K562 (cell line): ENCODE results near the gene KCNA2. TPM values are rescaled to one million over a fixed set of nuclear protein-coding genes. Genes with fewer than 3 reads are reported as not detected.

Experiments used
- ATAC-seq: fragments of 200-7000 bp; cut with Tn5 transposase; 3 replicates; pipeline ENCODE4 v1.9.1; 2020; ENCODE audit warnings: moderate library complexity
- BruUV-seq: library from RNA; stranded (reverse); fragments of 400-500 nt; replicated peaks from 2 replicates; lab custom pipeline; 2021; lab: Mats Ljungman, UMichigan
- CTCF ChIA-PET: fragments of 300-600 bp; formaldehyde crosslinking; extraction: SDS; loops from one replicate; lab custom pipeline; 2021; ENCODE audit warnings: low intra/inter-chr PET ratio; lab: Yijun Ruan, JAX
- POLR2A ChIA-PET: fragments of 300-600, 350-650 bp; sonication (Branson Sonifier 250); formaldehyde crosslinking; extraction: SDS; loops from one replicate; lab custom pipeline; 2021; ENCODE audit warnings: antibody characterized with exemption, inconsistent platforms; lab: Yijun Ruan, JAX
- DNase-seq, 4 experiments: peaks; one replicate each; pipeline versions ENCODE4 v3.0.0 to v3.0.0-alpha.2; 2011 to 2018; ENCODE audit warnings: low spot score in 3 of 4, mixed read lengths in 3 of 4; ENCODE audit errors: extremely low read depth in 1 of 4
- FAIRE-seq: peaks from 2 replicates; lab custom pipeline; 2011; peaks lifted over from hg19 to GRCh38; lab: Jason Lieb, UNC
- H2AFZ ChIP-seq: 2 replicates; pipeline ENCODE4 v1.6.0; 2011; ENCODE audit warnings: low read depth, low read length, control low read depth, inconsistent platforms
- H3K27ac ChIP-seq: fragments of 200-600 bp; 3 replicates; pipeline ENCODE4 v1.8.0; 2011; ENCODE audit warnings: low read depth, mild to moderate bottlenecking, control low read depth, inconsistent platforms, low read length, moderate library complexity, mixed read lengths; ENCODE audit errors: extremely low read depth
- H3K27me3 ChIP-seq, 2 experiments: fragments of 300-600 bp in 1 of 2; 2 replicates in 1 of 2; 3 replicates in 1 of 2; pipeline versions ENCODE4 v1.6.0 to v1.8.0; 2011; ENCODE audit warnings: inconsistent platforms in 2 of 2, low read length in 2 of 2, mild to moderate bottlenecking in 1 of 2, mixed read lengths in 1 of 2, moderate library complexity in 1 of 2; ENCODE audit not compliant: control insufficient read depth in 2 of 2, insufficient read depth in 2 of 2
- H3K36me3 ChIP-seq: fragments of 300-600 bp; 3 replicates; pipeline ENCODE4 v1.8.0; 2011; ENCODE audit warnings: mild to moderate bottlenecking, low read length, inconsistent platforms; ENCODE audit not compliant: control insufficient read depth, insufficient read depth
- H3K4me1 ChIP-seq, 2 experiments: fragments of 200-600 bp in 1 of 2; replicated peaks in 1 of 2; 2 replicates in 1 of 2; 3 replicates in 1 of 2; pipeline versions ENCODE4 v1.5.1 to v1.8.0; 2011; ENCODE audit warnings: inconsistent platforms in 2 of 2, low read length in 2 of 2, mild to moderate bottlenecking in 1 of 2, mixed read lengths in 1 of 2, moderate library complexity in 1 of 2; ENCODE audit not compliant: control insufficient read depth in 2 of 2, insufficient read depth in 2 of 2
- H3K4me2 ChIP-seq: 2 replicates; pipeline ENCODE4 v1.6.1; 2011; ENCODE audit warnings: low read length, control low read depth, inconsistent platforms, mixed read lengths; ENCODE audit not compliant: insufficient read depth
- H3K4me3 ChIP-seq: fragments of 200-600 bp; sonication (generic), shearing (Covaris generic); 2 replicates; pipeline ENCODE4 v1.5.1; 2016; ENCODE audit warnings: control low read depth, inconsistent platforms
- H3K79me2 ChIP-seq: fragments of 200-600 bp; 3 replicates; pipeline ENCODE4 v1.8.0; 2011; ENCODE audit warnings: low read length, inconsistent platforms; ENCODE audit not compliant: control insufficient read depth, insufficient read depth
- H3K9ac ChIP-seq, 2 experiments: 2 replicates each; pipeline versions ENCODE4 v1.6.0 to v1.6.1; 2011; ENCODE audit warnings: low read depth in 2 of 2, low read length in 2 of 2, control low read depth in 1 of 2, inconsistent platforms in 1 of 2, mild to moderate bottlenecking in 1 of 2, mixed read lengths in 1 of 2; ENCODE audit not compliant: insufficient read depth in 1 of 2
- H3K9me1 ChIP-seq: one replicate; pipeline ENCODE4 v1.6.0; 2011; ENCODE audit warnings: inconsistent platforms, mild to moderate bottlenecking, low read length, moderate library complexity; ENCODE audit not compliant: control insufficient read depth, insufficient read depth
- H3K9me3 ChIP-seq: replicated peaks from 2 replicates; pipeline ENCODE4 v1.5.1; 2011; ENCODE audit warnings: low read depth, low read length, inconsistent platforms; ENCODE audit not compliant: control insufficient read depth, insufficient read depth
- H4K20me1 ChIP-seq: replicated peaks from 2 replicates; pipeline ENCODE4 v1.6.1; 2011; ENCODE audit warnings: low read length, inconsistent platforms, mixed read lengths; ENCODE audit not compliant: control insufficient read depth, insufficient read depth
- FOXJ3 ChIP-seq: sonication (generic); formaldehyde crosslinking; IDR thresholded peaks from 2 replicates; pipeline ENCODE4 v1.4.0; 2020; ENCODE audit warnings: mild to moderate bottlenecking, missing genetic modification reagents
- HEY1 ChIP-seq: fragments of 250-450 bp; sonication (Bioruptor Pico); IDR thresholded peaks from 2 replicates; pipeline ENCODE4 v1.5.0; 2020; ENCODE audit warnings: mild to moderate bottlenecking, moderate library complexity, borderline replicate concordance
- NR0B1 ChIP-seq: fragments of 450-650 bp; IDR thresholded peaks from one replicate; pipeline ENCODE4 v1.6.1; 2018; ENCODE audit warnings: mild to moderate bottlenecking, moderate library complexity; ENCODE audit not compliant: partially characterized antibody
- PTBP1 ChIP-seq: fragments of 200-400 bp; formaldehyde crosslinking; IDR thresholded peaks from 2 replicates; pipeline ENCODE4 v1.6.1; 2017; ENCODE audit warnings: low read depth, low read length
- RBM34 ChIP-seq: fragments of 200-400 bp; formaldehyde crosslinking; IDR thresholded peaks from 2 replicates; pipeline ENCODE4 v1.6.1; 2018; ENCODE audit warnings: low read length, borderline replicate concordance; ENCODE audit not compliant: insufficient read depth
- WGBS: fragments of 100-300 bp; shearing (Covaris generic); methylation state at CpG from one replicate; pipeline ENCODE4 v1.1.6; 2016; ENCODE audit warnings: low coverage, mixed read lengths; ENCODE audit not compliant: insufficient coverage; ENCODE audit errors: missing lambda C conversion rate; 5-methylcytosine and 5-hydroxymethylcytosine counted together
- in situ Hi-C: fragments of 300-500 bp; cut with MboI; formaldehyde crosslinking; loops from 4 replicates; pipeline ENCODE4 v1.15.0; 2018; ENCODE audit warnings: inconsistent platforms, mixed read lengths
- intact Hi-C: fragments of 100-400 bp; cut with micrococcal nuclease; formaldehyde crosslinking; loops from 2 replicates; pipeline ENCODE4 v1.14.2; 2022
- polyA plus RNA-seq, 8 experiments: library from polyadenylated mRNA; depleted of rRNA in 4 of 8; stranded (reverse) in 5 of 8; unstranded in 3 of 8; fragments of >200 nt; fragmentation: Nextera tagmentation in 2 of 8; fragmentation: Illumina TruSeq in 1 of 8; extraction: Ambion mirVana in 2 of 8; extraction: Trizol in 1 of 8; gene quantifications; 2 replicates each; pipeline versions ENCODE4 v1.2.1 to v1.2.3, GENCODE V29; 2011 to 2014; ENCODE audit warnings: inconsistent platforms in 1 of 8, missing spikeins in 1 of 8
- total RNA-seq, 7 experiments: library from RNA; depleted of rRNA in 6 of 7; stranded (reverse); fragments of >200 nt in 6 of 7; fragmentation: Illumina TruSeq in 2 of 7; extraction: Trizol in 2 of 7; gene quantifications; 2 replicates each; pipeline versions ENCODE4 v1.2.1 to v1.2.3, GENCODE V29; 2011 to 2021; ENCODE audit warnings: low replicate concordance in 1 of 7

KCNA2 gene
- total and polyA plus RNA-seq, 9 of the 15 experiments (the other 6 are each of a cell fraction or from before 2014, with no cell fraction given), result not detected

- no peaks in the 10 kb centered on the region for H4K20me1 ChIP-seq
- no TSS peak for BruUV-seq
- H3K9me1 ChIP-seq, result no peaks in the 10 kb centered on the region
- intact Hi-C loops (no loop called here), in situ Hi-C loops (loop anchor here (5.0 kb wide), 1 partner anchor 369 kb away; no protein-coding TSS in a partner anchor)
- POLR2A ChIA-PET, result interaction anchor here (0.6 kb wide), 1 partner anchor 811 kb away, joined by 3 read pairs; the partner anchor contains the start of gene WDR77
- no peak overlapping the region for H3K9ac ChIP-seq
- peaks cover 3 to 15% of the 10 kb centered on the region in 2 experiments for H3K27me3 ChIP-seq
- FAIRE-seq (no peak), DNase-seq (no peak), ATAC-seq (no peak)
- no peak overlapping the region for H2AFZ ChIP-seq
- no peaks in the 10 kb centered on the region for H3K4me1 ChIP-seq
- H3K79me2 ChIP-seq, result no peaks in the 10 kb centered on the region
- TF ChIP-seq FOXJ3 (CRISPR knock-in tag), result no peak
- TF ChIP-seq RBM34, result no peak
- no peak for TF ChIP-seq NR0B1
- no peak for TF ChIP-seq PTBP1
- no peak for TF ChIP-seq HEY1 (CRISPR knock-in tag)
- H3K4me2 ChIP-seq, result no peak overlapping the region
- H3K9me3 ChIP-seq, result no peaks in the 10 kb centered on the region
- H3K4me3 ChIP-seq, result no peak overlapping the region
- no peaks in the 10 kb centered on the region for H3K36me3 ChIP-seq
- CTCF ChIA-PET, result no interaction called here
- 0% methylated on average over 2 of the region's 2 CpGs for WGBS
- no peak overlapping the region for H3K27ac ChIP-seq
Measured at GRCh38 chr1:110638058-110638457, 31.9 kb upstream of the KCNA2 start.
